ENCODE results near the gene LBX1.

The LBX1 gene

GRCh38 chr10:101223274-101224059 lies 5.8 kb downstream of the LBX1 start:
- no peak overlapping the region for H3K4me3 ChIP-seq (ENCODE audit: control insufficient read depth, low read depth, low read length)
- TF ChIP-seq CTCF (IDR thresholded peaks at IDR 0.05; ENCODE audit: control insufficient read depth, insufficient read depth, low read depth, low read length, missing control alignments): no peak
- no peak for DNase-seq (ENCODE audit: low read depth)

- TF ChIP-seq CTCF (IDR thresholded peaks at IDR 0.05; ENCODE audit: control insufficient read depth, insufficient read depth, low read depth, low read length, missing control alignments): no peak
- DNase-seq (ENCODE audit: low read depth): no peak
- peak overlapping the region; percentile 34 for H3K4me3 ChIP-seq (ENCODE audit: control insufficient read depth, low read depth, low read length)
Measured at GRCh38 chr10:101222683-101223273, 6.5 kb downstream of the LBX1 start.

GRCh38 chr10:101221963-101222531 lies 7.2 kb downstream of the LBX1 start:
- H3K4me3 ChIP-seq (ENCODE audit: control insufficient read depth, low read depth, low read length): no peak overlapping the region
- DNase-seq (ENCODE audit: low read depth): no peak
- TF ChIP-seq CTCF (IDR thresholded peaks at IDR 0.05; ENCODE audit: control insufficient read depth, insufficient read depth, low read depth, low read length, missing control alignments): no peak

GRCh38 chr10:101221549-101221948 lies 7.7 kb downstream of the LBX1 start:
- TF ChIP-seq CTCF (IDR thresholded peaks at IDR 0.05; ENCODE audit: control insufficient read depth, insufficient read depth, low read depth, low read length, missing control alignments): no peak
- H3K4me3 ChIP-seq (ENCODE audit: control insufficient read depth, low read depth, low read length): no peak overlapping the region
- no peak for DNase-seq (ENCODE audit: low read depth)

- no peak for TF ChIP-seq CTCF (IDR thresholded peaks at IDR 0.05; ENCODE audit: control insufficient read depth, insufficient read depth, low read depth, low read length, missing control alignments)
Measured at GRCh38 chr10:101219946-101220451, 9.3 kb downstream of the LBX1 start.

GRCh38 chr10:101219139-101219945 lies 9.9 kb downstream of the LBX1 start:
- no peak for TF ChIP-seq CTCF (IDR thresholded peaks at IDR 0.05; ENCODE audit: control insufficient read depth, insufficient read depth, low read depth, low read length, missing control alignments)
- DNase-seq (ENCODE audit: low read depth): no peak
- no peak overlapping the region for H3K4me3 ChIP-seq (ENCODE audit: control insufficient read depth, low read depth, low read length)

More at GRCh38 chr10:101219946-101220451, 9.3 kb downstream of the LBX1 start:
- DNase-seq (ENCODE audit: low read depth): no peak
- no peak overlapping the region for H3K4me3 ChIP-seq (ENCODE audit: control insufficient read depth, low read depth, low read length)

Data from AG09309 (cell line).